SHP77 (cell line): Measurements from ENCODE around the gene RFC5.
"Not testable (repeated sequence)": the region's sequence is repeated elsewhere in the genome, so short reads cannot be mapped to it uniquely, and the experiment has no call there.

Experiments used
- DNase-seq, 2 experiments: peaks; one replicate each; lab custom pipeline; 2025; lab: John Stamatoyannopoulos, UW

Gene RFC5

GRCh38 chr12:118015306-118015705 lies 1.2 kb upstream of the RFC5 start:
- no peak for DNase-seq

- DNase-seq: no peak
Measured at GRCh38 chr12:118015944-118016343, 559 bp upstream of the RFC5 start.

- DNase-seq: no peak
Measured at GRCh38 chr12:118017926-118018325, 1.4 kb downstream of the RFC5 start.

GRCh38 chr12:118020036-118020435 lies 3.5 kb downstream of the RFC5 start:
- no peak for DNase-seq

GRCh38 chr12:118022097-118022727 lies 5.7 kb downstream of the RFC5 start:
- DNase-seq: not testable (repeated sequence)

- DNase-seq: no peak
Measured at GRCh38 chr12:118022728-118023109, 6.2 kb downstream of the RFC5 start.

GRCh38 chr12:118023301-118023860 lies 6.9 kb downstream of the RFC5 start:
- no peak for DNase-seq

- DNase-seq: no peak
Measured at GRCh38 chr12:118025168-118025567, 8.7 kb downstream of the RFC5 start.

- DNase-seq: no peak
Measured at GRCh38 chr12:118029166-118029565, 12.7 kb downstream of the RFC5 start.

GRCh38 chr12:118032188-118032587 lies 15.7 kb downstream of the RFC5 start:
- no peak for DNase-seq

GRCh38 chr12:118033323-118033722 lies 16.8 kb downstream of the RFC5 start:
- no peak for DNase-seq

- no peak for DNase-seq
Measured at GRCh38 chr12:118033902-118034301, 17.4 kb downstream of the RFC5 start.

GRCh38 chr12:118034429-118035189 lies 18.1 kb downstream of the RFC5 start:
- peak in 1 of 2 experiments; percentile 29 for DNase-seq

- peak; percentile 27 to 29 for DNase-seq
Measured at GRCh38 chr12:118035190-118036041, 18.9 kb downstream of the RFC5 start.

- no peak for DNase-seq
Measured at GRCh38 chr12:118036672-118037411, 20.3 kb downstream of the RFC5 start.

GRCh38 chr12:118038137-118038536 lies 21.6 kb downstream of the RFC5 start:
- no peak for DNase-seq

- no peak for DNase-seq
Measured at GRCh38 chr12:118042091-118042490, 25.6 kb downstream of the RFC5 start.

- DNase-seq: no peak
Measured at GRCh38 chr12:118044075-118044474, 27.6 kb downstream of the RFC5 start.

- DNase-seq: no peak
Measured at GRCh38 chr12:118044577-118044976, 28.1 kb downstream of the RFC5 start.

- DNase-seq: no peak
Measured at GRCh38 chr12:118046430-118046829, 29.9 kb downstream of the RFC5 start.
